ENCODE results near the gene HP1BP3.

DNA sequence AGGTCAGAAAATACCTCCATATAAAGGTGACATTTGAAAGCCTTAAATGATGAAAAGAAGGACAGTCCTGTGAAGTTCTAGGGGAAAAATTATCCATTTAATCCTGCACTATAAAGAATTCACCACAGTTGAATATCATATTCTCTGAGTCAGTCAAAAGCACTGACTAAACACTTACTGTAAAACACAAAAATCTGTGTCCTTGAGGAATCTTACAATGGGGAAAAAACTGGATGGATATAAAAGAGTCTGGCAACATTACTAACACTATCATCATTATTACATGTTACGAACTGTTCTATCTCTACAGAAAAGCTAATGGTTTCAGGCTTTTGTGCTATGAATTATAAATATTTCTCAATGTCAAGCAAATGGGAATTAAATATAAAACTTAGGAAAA, 42.4 kb upstream of the HP1BP3 start:
- TF ChIP-seq, protein P1, sequence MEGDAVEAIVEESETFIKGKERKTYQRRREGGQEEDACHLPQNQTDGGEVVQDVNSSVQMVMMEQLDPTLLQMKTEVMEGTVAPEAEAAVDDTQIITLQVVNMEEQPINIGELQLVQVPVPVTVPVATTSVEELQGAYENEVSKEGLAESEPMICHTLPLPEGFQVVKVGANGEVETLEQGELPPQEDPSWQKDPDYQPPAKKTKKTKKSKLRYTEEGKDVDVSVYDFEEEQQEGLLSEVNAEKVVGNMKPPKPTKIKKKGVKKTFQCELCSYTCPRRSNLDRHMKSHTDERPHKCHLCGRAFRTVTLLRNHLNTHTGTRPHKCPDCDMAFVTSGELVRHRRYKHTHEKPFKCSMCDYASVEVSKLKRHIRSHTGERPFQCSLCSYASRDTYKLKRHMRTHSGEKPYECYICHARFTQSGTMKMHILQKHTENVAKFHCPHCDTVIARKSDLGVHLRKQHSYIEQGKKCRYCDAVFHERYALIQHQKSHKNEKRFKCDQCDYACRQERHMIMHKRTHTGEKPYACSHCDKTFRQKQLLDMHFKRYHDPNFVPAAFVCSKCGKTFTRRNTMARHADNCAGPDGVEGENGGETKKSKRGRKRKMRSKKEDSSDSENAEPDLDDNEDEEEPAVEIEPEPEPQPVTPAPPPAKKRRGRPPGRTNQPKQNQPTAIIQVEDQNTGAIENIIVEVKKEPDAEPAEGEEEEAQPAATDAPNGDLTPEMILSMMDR (IDR thresholded peaks at IDR 0.05; ENCODE audit: insufficient read depth, low read length) = no peak
- TF ChIP-seq, protein P2, sequence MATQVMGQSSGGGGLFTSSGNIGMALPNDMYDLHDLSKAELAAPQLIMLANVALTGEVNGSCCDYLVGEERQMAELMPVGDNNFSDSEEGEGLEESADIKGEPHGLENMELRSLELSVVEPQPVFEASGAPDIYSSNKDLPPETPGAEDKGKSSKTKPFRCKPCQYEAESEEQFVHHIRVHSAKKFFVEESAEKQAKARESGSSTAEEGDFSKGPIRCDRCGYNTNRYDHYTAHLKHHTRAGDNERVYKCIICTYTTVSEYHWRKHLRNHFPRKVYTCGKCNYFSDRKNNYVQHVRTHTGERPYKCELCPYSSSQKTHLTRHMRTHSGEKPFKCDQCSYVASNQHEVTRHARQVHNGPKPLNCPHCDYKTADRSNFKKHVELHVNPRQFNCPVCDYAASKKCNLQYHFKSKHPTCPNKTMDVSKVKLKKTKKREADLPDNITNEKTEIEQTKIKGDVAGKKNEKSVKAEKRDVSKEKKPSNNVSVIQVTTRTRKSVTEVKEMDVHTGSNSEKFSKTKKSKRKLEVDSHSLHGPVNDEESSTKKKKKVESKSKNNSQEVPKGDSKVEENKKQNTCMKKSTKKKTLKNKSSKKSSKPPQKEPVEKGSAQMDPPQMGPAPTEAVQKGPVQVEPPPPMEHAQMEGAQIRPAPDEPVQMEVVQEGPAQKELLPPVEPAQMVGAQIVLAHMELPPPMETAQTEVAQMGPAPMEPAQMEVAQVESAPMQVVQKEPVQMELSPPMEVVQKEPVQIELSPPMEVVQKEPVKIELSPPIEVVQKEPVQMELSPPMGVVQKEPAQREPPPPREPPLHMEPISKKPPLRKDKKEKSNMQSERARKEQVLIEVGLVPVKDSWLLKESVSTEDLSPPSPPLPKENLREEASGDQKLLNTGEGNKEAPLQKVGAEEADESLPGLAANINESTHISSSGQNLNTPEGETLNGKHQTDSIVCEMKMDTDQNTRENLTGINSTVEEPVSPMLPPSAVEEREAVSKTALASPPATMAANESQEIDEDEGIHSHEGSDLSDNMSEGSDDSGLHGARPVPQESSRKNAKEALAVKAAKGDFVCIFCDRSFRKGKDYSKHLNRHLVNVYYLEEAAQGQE (IDR thresholded peaks at IDR 0.05; ENCODE audit: insufficient replicate concordance, low read depth) = no peak
- TF ChIP-seq POLR2AphosphoS5 (IDR thresholded peaks at IDR 0.05; ENCODE audit: low read depth) = no peak

All from HL-60 (cell line).